ENCODE results near the gene FAM151B. TPM values are rescaled to one million over a fixed set of nuclear protein-coding genes. Genes with fewer than 3 reads are reported as not detected.

The FAM151B gene
- total and polyA plus RNA-seq, 2 of the 13 experiments (the other 11 are each of a cell fraction or from before 2014, with no cell fraction given), result 0.61 to 1.0 TPM

GRCh38 chr5:80569961-80570786 is 82.3 kb downstream of the FAM151B start, which contains the start of gene ANKRD34B (continued):
- TF ChIP-seq, protein P1, sequence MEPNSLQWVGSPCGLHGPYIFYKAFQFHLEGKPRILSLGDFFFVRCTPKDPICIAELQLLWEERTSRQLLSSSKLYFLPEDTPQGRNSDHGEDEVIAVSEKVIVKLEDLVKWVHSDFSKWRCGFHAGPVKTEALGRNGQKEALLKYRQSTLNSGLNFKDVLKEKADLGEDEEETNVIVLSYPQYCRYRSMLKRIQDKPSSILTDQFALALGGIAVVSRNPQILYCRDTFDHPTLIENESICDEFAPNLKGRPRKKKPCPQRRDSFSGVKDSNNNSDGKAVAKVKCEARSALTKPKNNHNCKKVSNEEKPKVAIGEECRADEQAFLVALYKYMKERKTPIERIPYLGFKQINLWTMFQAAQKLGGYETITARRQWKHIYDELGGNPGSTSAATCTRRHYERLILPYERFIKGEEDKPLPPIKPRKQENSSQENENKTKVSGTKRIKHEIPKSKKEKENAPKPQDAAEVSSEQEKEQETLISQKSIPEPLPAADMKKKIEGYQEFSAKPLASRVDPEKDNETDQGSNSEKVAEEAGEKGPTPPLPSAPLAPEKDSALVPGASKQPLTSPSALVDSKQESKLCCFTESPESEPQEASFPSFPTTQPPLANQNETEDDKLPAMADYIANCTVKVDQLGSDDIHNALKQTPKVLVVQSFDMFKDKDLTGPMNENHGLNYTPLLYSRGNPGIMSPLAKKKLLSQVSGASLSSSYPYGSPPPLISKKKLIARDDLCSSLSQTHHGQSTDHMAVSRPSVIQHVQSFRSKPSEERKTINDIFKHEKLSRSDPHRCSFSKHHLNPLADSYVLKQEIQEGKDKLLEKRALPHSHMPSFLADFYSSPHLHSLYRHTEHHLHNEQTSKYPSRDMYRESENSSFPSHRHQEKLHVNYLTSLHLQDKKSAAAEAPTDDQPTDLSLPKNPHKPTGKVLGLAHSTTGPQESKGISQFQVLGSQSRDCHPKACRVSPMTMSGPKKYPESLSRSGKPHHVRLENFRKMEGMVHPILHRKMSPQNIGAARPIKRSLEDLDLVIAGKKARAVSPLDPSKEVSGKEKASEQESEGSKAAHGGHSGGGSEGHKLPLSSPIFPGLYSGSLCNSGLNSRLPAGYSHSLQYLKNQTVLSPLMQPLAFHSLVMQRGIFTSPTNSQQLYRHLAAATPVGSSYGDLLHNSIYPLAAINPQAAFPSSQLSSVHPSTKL (CRISPR knock-in tag; IDR thresholded peaks at IDR 0.05), result peak; percentile 10; the same call in 1 of the 2 replicates
- TF ChIP-seq MZF1 (CRISPR knock-in tag; IDR thresholded peaks at IDR 0.05; ENCODE audit: borderline replicate concordance), result no peak
- TF ChIP-seq ELF3 (CRISPR knock-in tag; IDR thresholded peaks at IDR 0.05), result no peak
- TF ChIP-seq SMAD9 (CRISPR knock-in tag; IDR thresholded peaks at IDR 0.05), result no peak
- TF ChIP-seq, protein P2, sequence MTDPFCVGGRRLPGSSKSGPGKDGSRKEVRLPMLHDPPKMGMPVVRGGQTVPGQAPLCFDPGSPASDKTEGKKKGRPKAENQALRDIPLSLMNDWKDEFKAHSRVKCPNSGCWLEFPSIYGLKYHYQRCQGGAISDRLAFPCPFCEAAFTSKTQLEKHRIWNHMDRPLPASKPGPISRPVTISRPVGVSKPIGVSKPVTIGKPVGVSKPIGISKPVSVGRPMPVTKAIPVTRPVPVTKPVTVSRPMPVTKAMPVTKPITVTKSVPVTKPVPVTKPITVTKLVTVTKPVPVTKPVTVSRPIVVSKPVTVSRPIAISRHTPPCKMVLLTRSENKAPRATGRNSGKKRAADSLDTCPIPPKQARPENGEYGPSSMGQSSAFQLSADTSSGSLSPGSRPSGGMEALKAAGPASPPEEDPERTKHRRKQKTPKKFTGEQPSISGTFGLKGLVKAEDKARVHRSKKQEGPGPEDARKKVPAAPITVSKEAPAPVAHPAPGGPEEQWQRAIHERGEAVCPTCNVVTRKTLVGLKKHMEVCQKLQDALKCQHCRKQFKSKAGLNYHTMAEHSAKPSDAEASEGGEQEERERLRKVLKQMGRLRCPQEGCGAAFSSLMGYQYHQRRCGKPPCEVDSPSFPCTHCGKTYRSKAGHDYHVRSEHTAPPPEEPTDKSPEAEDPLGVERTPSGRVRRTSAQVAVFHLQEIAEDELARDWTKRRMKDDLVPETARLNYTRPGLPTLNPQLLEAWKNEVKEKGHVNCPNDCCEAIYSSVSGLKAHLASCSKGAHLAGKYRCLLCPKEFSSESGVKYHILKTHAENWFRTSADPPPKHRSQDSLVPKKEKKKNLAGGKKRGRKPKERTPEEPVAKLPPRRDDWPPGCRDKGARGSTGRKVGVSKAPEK (CRISPR knock-in tag; IDR thresholded peaks at IDR 0.05; ENCODE audit: borderline replicate concordance), result peak; percentile 58; the same call in 1 of the 2 replicates
- no peak for TF ChIP-seq ZNF839 (CRISPR knock-in tag; IDR thresholded peaks at IDR 0.05; ENCODE audit: borderline replicate concordance)
- no peak for TF ChIP-seq SALL2 (CRISPR knock-in tag; IDR thresholded peaks at IDR 0.05)
- no peak for TF ChIP-seq CEBPB (IDR thresholded peaks at IDR 0.05; ENCODE audit: borderline replicate concordance, low read depth, low read length)
- no peak for TF ChIP-seq ZNF234 (CRISPR knock-in tag; conservative IDR thresholded peaks at IDR 0.05)
- TF ChIP-seq, protein P3, sequence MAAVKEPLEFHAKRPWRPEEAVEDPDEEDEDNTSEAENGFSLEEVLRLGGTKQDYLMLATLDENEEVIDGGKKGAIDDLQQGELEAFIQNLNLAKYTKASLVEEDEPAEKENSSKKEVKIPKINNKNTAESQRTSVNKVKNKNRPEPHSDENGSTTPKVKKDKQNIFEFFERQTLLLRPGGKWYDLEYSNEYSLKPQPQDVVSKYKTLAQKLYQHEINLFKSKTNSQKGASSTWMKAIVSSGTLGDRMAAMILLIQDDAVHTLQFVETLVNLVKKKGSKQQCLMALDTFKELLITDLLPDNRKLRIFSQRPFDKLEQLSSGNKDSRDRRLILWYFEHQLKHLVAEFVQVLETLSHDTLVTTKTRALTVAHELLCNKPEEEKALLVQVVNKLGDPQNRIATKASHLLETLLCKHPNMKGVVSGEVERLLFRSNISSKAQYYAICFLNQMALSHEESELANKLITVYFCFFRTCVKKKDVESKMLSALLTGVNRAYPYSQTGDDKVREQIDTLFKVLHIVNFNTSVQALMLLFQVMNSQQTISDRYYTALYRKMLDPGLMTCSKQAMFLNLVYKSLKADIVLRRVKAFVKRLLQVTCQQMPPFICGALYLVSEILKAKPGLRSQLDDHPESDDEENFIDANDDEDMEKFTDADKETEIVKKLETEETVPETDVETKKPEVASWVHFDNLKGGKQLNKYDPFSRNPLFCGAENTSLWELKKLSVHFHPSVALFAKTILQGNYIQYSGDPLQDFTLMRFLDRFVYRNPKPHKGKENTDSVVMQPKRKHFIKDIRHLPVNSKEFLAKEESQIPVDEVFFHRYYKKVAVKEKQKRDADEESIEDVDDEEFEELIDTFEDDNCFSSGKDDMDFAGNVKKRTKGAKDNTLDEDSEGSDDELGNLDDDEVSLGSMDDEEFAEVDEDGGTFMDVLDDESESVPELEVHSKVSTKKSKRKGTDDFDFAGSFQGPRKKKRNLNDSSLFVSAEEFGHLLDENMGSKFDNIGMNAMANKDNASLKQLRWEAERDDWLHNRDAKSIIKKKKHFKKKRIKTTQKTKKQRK (IDR thresholded peaks at IDR 0.05; ENCODE audit: low read length), result no peak
- TF ChIP-seq, protein P4, sequence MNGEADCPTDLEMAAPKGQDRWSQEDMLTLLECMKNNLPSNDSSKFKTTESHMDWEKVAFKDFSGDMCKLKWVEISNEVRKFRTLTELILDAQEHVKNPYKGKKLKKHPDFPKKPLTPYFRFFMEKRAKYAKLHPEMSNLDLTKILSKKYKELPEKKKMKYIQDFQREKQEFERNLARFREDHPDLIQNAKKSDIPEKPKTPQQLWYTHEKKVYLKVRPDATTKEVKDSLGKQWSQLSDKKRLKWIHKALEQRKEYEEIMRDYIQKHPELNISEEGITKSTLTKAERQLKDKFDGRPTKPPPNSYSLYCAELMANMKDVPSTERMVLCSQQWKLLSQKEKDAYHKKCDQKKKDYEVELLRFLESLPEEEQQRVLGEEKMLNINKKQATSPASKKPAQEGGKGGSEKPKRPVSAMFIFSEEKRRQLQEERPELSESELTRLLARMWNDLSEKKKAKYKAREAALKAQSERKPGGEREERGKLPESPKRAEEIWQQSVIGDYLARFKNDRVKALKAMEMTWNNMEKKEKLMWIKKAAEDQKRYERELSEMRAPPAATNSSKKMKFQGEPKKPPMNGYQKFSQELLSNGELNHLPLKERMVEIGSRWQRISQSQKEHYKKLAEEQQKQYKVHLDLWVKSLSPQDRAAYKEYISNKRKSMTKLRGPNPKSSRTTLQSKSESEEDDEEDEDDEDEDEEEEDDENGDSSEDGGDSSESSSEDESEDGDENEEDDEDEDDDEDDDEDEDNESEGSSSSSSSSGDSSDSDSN (CRISPR knock-in tag; IDR thresholded peaks at IDR 0.05), result peak; percentile 45
- TF ChIP-seq ARNT2 (CRISPR knock-in tag; IDR thresholded peaks at IDR 0.05; ENCODE audit: low read depth), result peak; percentile 28; the same call in 1 of the 2 replicates
- no peak for TF ChIP-seq RFX3 (CRISPR knock-in tag; IDR thresholded peaks at IDR 0.05)
- no peak for TF ChIP-seq MEF2D (CRISPR knock-in tag; IDR thresholded peaks at IDR 0.05)
- TF ChIP-seq ZNF225 (CRISPR knock-in tag; IDR thresholded peaks at IDR 0.05), result no peak

Measured in HepG2 (cell line).